Activated naive CD4-positive, alpha-beta T cell treated with anti-CD3 and anti-CD28 coated beads, Interleukin-2, amount 50 U/mL, for 24 hours (primary cell): ENCODE measurements around the gene UBAC2.

ENCODE experiments used
- H3K27ac Mint-ChIP-seq: one replicate; pipeline ENCODE4 v1.8.0; 2021; ENCODE audit warnings: mild to moderate bottlenecking, mixed read lengths
- H3K27me3 Mint-ChIP-seq: one replicate; pipeline ENCODE4 v1.8.0; 2021; ENCODE audit warnings: mixed read lengths
- H3K36me3 Mint-ChIP-seq: one replicate; pipeline ENCODE4 v1.8.0; 2021; ENCODE audit warnings: mixed read lengths
- H3K4me1 Mint-ChIP-seq: one replicate; pipeline ENCODE4 v1.8.0; 2021; ENCODE audit warnings: mixed read lengths
- H3K4me3 Mint-ChIP-seq: one replicate; pipeline ENCODE4 v1.8.0; 2021; ENCODE audit warnings: mild to moderate bottlenecking, mixed read lengths
- H3K9me3 Mint-ChIP-seq: one replicate; pipeline ENCODE4 v1.8.0; 2021; ENCODE audit warnings: mixed read lengths

Gene UBAC2

DNA sequence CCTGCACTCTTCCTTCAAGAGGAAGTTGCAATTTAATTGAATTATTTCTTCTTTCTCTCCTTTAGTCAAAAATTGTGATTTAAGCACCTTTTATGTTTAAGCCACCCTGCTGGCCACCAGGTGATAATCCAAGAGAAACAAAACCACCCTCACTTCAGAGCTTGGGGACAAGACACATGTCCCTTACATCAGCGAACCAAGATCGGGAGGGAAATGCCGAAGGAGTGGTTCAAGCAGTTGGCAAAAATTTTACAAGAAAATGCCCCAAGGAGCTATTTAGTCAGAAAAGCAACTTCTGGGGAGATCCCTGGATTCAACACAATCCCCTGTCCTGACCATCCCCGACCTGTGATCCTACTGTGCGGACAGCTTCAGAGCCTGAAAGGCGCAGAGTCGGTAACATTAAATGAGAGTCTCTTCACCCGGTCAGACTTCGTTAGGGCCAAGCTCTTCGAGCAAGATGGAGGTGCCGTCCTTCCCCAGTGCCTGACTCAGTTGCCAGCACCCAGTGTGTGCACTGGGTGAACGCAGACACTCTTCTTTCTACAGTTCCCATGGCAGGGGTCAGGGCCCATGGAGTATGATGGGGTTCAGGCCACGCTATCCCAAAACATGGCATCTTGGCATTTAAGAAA, 222.0 kb downstream of the UBAC2 start:
- Mint-ChIP-seq H3K9me3 (no peaks in the 10 kb centered on the region), H3K27ac (peak overlapping the region; percentile 68), H3K4me3 (no peak overlapping the region), H3K36me3 (no peaks in the 10 kb centered on the region), H3K4me1 (peaks cover 83% of the 10 kb centered on the region), H3K27me3 (no peaks in the 10 kb centered on the region)

DNA sequence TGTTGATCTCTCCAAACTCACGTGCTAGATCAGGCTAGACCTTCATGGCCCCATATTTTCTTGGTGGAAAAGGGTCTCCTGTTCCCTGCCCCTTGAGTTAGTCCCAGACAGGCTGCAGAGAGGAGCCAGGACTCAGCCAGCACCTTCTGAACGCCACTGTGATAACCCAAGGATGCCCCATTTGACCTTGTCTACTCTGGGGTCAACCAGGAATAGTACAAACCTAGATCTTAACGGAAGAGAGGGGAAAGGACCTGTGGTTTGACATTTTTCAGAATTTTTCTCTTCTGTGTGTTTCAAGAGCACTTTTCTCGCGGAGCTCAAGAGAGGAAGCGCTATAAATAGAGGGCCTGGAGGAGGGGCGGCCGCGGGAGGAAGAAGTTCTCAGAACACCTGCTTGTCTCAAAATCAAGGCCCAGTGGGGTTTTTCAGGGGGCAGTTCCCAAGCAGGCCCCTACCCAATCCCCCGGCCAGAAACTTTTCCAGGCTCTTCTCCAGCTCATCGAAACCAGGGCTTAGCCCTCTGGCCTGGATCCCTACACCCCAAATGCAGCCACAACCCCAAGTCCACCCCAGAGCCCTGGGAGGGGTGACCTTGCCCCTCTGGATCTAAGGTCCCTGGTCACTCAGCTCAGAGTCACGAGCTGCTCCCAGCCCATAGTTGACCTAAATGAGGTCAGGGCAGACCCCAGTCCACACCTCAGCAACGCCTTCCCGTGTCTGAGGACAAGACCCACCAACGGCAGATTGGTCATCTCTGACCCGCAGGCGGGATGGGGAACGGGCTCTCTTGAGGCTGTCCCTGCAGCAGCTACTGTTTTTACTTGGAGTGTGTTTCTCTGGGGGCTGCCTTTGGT, 225.1 kb downstream of the UBAC2 start:
- Mint-ChIP-seq H3K4me3 (peak overlapping the region; percentile 86), H3K36me3 (no peaks in the 10 kb centered on the region), H3K27ac (peak overlapping the region; percentile 98), H3K4me1 (peaks cover 62% of the 10 kb centered on the region), H3K9me3 (no peaks in the 10 kb centered on the region), H3K27me3 (no peaks in the 10 kb centered on the region)

GRCh38 chr13:99426426-99426825, 225.8 kb downstream of the UBAC2 start:
- Mint-ChIP-seq H3K36me3 (no peaks in the 10 kb centered on the region), H3K27me3 (no peaks in the 10 kb centered on the region), H3K9me3 (no peaks in the 10 kb centered on the region), H3K4me3 (peak overlapping the region; percentile 40), H3K27ac (peak overlapping the region; percentile 76), H3K4me1 (peaks cover 60% of the 10 kb centered on the region)

- H3K4me3 Mint-ChIP-seq, result no peak overlapping the region
- no peaks in the 10 kb centered on the region for H3K36me3 Mint-ChIP-seq
- H3K27ac Mint-ChIP-seq, result peak overlapping the region; percentile 79
Measured at GRCh38 chr13:99429670-99430069, 229.0 kb downstream of the UBAC2 start.

DNA sequence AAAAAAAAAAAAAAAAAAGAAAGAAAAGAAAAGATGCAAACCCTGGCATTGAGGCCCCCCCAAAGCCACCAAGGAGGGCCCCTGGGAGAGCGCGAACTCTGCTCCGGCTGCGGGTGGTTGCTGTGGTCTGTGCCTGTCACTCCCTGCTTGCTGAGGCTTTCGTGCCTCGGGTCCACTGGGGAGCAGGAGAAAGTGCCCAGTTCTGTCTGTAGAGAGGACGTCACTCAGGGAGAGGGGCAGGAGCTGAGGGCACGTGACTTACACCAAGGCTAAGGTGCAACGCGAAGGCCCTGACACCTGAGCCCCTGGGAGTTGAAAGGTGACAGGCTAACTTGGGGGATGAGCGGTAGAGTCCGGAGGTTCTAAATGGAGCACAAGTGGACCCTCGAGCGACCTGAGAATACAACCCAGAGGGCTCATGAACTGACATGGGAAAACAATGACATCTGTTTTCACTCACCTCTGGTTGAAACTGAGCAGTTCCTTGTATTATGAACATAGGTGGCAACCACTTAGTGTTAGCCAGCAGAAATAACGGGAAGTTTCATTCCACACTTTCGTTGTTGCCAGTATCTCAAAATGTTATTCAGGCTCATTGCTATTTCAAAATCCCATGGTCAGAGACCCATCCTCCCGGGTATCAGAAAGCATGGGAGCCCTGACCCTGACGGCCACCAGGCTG, 231.4 kb downstream of the UBAC2 start:
- H3K9me3 Mint-ChIP-seq, result no peaks in the 10 kb centered on the region
- H3K27ac Mint-ChIP-seq, result peak overlapping the region; percentile 89
- H3K27me3 Mint-ChIP-seq, result no peaks in the 10 kb centered on the region
- H3K4me3 Mint-ChIP-seq, result peak overlapping the region; percentile 85
- no peaks in the 10 kb centered on the region for H3K36me3 Mint-ChIP-seq
- peaks cover 64% of the 10 kb centered on the region for H3K4me1 Mint-ChIP-seq

More at GRCh38 chr13:99429670-99430069, 229.0 kb downstream of the UBAC2 start:
- Mint-ChIP-seq H3K4me1 (peaks cover 61% of the 10 kb centered on the region), H3K27me3 (no peaks in the 10 kb centered on the region), H3K9me3 (no peaks in the 10 kb centered on the region)

GRCh38 chr13:99432609-99433542, 232.2 kb downstream of the UBAC2 start:
- H3K27me3 Mint-ChIP-seq, result no peaks in the 10 kb centered on the region
- peak overlapping the region; percentile 85 for H3K4me3 Mint-ChIP-seq
- peak overlapping the region; percentile 89 for H3K27ac Mint-ChIP-seq
- H3K9me3 Mint-ChIP-seq, result no peaks in the 10 kb centered on the region
- H3K36me3 Mint-ChIP-seq, result no peaks in the 10 kb centered on the region
- H3K4me1 Mint-ChIP-seq, result peaks cover 63% of the 10 kb centered on the region

GRCh38 chr13:99433543-99434075, 233.0 kb downstream of the UBAC2 start:
- peaks cover 63% of the 10 kb centered on the region for H3K4me1 Mint-ChIP-seq
- H3K27ac Mint-ChIP-seq, result peak overlapping the region; percentile 89
- H3K27me3 Mint-ChIP-seq, result no peaks in the 10 kb centered on the region
- no peaks in the 10 kb centered on the region for H3K9me3 Mint-ChIP-seq
- H3K36me3 Mint-ChIP-seq, result no peaks in the 10 kb centered on the region
- peak overlapping the region; percentile 85 for H3K4me3 Mint-ChIP-seq

- H3K4me3 Mint-ChIP-seq, result peak overlapping the region; percentile 85
- peaks cover 63% of the 10 kb centered on the region for H3K4me1 Mint-ChIP-seq
- H3K27me3 Mint-ChIP-seq, result no peaks in the 10 kb centered on the region
- H3K9me3 Mint-ChIP-seq, result no peaks in the 10 kb centered on the region
- H3K27ac Mint-ChIP-seq, result peak overlapping the region; percentile 62
- no peaks in the 10 kb centered on the region for H3K36me3 Mint-ChIP-seq
Measured at GRCh38 chr13:99434258-99434788, 233.7 kb downstream of the UBAC2 start.

- no peaks in the 10 kb centered on the region for H3K36me3 Mint-ChIP-seq
- no peaks in the 10 kb centered on the region for H3K9me3 Mint-ChIP-seq
- peak overlapping the region; percentile 37 for H3K4me3 Mint-ChIP-seq
- H3K27me3 Mint-ChIP-seq, result no peaks in the 10 kb centered on the region
- peak overlapping the region; percentile 55 for H3K27ac Mint-ChIP-seq
- H3K4me1 Mint-ChIP-seq, result peaks cover 63% of the 10 kb centered on the region
Measured at GRCh38 chr13:99435116-99435515, 234.5 kb downstream of the UBAC2 start.

GRCh38 chr13:99435998-99436397, 235.3 kb downstream of the UBAC2 start:
- H3K9me3 Mint-ChIP-seq, result no peaks in the 10 kb centered on the region
- peaks cover 63% of the 10 kb centered on the region for H3K4me1 Mint-ChIP-seq
- H3K4me3 Mint-ChIP-seq, result no peak overlapping the region
- no peaks in the 10 kb centered on the region for H3K27me3 Mint-ChIP-seq
- H3K36me3 Mint-ChIP-seq, result no peaks in the 10 kb centered on the region
- H3K27ac Mint-ChIP-seq, result peak overlapping the region; percentile 90
